IPS-20b (cell line): ENCODE measurements around the gene TEX51.
A peak's percentile ranks its signal among the peaks of the same experiment; 100 is the strongest.

Experiments
- H3K27ac ChIP-seq: one replicate; pipeline ENCODE4 v1.5.1; 2013; ENCODE audit warnings: low read length
- H3K27me3 ChIP-seq: 2 replicates; pipeline ENCODE4 v1.6.1; 2013; ENCODE audit warnings: mild to moderate bottlenecking, low read length, inconsistent platforms; ENCODE audit not compliant: insufficient read depth
- H3K36me3 ChIP-seq: 2 replicates; pipeline ENCODE4 v1.6.1; 2013; ENCODE audit warnings: low read depth, mild to moderate bottlenecking, inconsistent platforms, low read length, moderate library complexity; ENCODE audit not compliant: insufficient read depth
- H3K4me1 ChIP-seq: 2 replicates; pipeline ENCODE4 v1.6.1; 2013; ENCODE audit warnings: mild to moderate bottlenecking, control low read depth, inconsistent platforms, low read length, moderate library complexity; ENCODE audit not compliant: insufficient read depth
- H3K4me3 ChIP-seq: 2 replicates; pipeline ENCODE4 v1.5.1; 2013; ENCODE audit warnings: mild to moderate bottlenecking, low read length, inconsistent platforms
- H3K9ac ChIP-seq: 2 replicates; pipeline ENCODE4 v1.6.1; 2013; ENCODE audit warnings: low read depth, mild to moderate bottlenecking, inconsistent platforms, low read length, moderate library complexity
- H3K9me3 ChIP-seq: 2 replicates; pipeline ENCODE4 v1.6.1; 2013; ENCODE audit warnings: mild to moderate bottlenecking, low read depth, low read length, inconsistent platforms; ENCODE audit not compliant: insufficient read depth

TEX51 gene

GRCh38 chr2:126921066-126921465 lies 22.4 kb downstream of the TEX51 start:
- Histone ChIP-seq H3K4me3 (no peak overlapping the region), H3K27me3 (no peaks in the 10 kb centered on the region), H3K36me3 (no peaks in the 10 kb centered on the region), H3K4me1 (no peaks in the 10 kb centered on the region), H3K27ac (no peak overlapping the region), H3K9ac (no peak overlapping the region), H3K9me3 (0 out of 2 replicates have a peak, but pooled peaks cover 1% of the 10 kb centered on the region)

GRCh38 chr2:126930970-126931590 lies 32.4 kb downstream of the TEX51 start:
- no peaks in the 10 kb centered on the region for H3K36me3 ChIP-seq
- no peak overlapping the region for H3K27ac ChIP-seq
- H3K4me1 ChIP-seq = no peaks in the 10 kb centered on the region
- H3K27me3 ChIP-seq = peaks cover 14% of the 10 kb centered on the region
- no peak overlapping the region for H3K4me3 ChIP-seq
- H3K9ac ChIP-seq = no peak overlapping the region
- H3K9me3 ChIP-seq = peaks cover 2% of the 10 kb centered on the region; the same call in 1 of the 2 replicates

GRCh38 chr2:126932529-126932928 lies 33.8 kb downstream of the TEX51 start:
- no peak overlapping the region for H3K4me3 ChIP-seq
- no peaks in the 10 kb centered on the region for H3K4me1 ChIP-seq
- H3K27me3 ChIP-seq = peaks cover 28% of the 10 kb centered on the region
- H3K36me3 ChIP-seq = no peaks in the 10 kb centered on the region
- H3K27ac ChIP-seq = no peak overlapping the region
- no peak overlapping the region for H3K9ac ChIP-seq
- no peaks in the 10 kb centered on the region; the same call in 1 of the 2 replicates for H3K9me3 ChIP-seq

- Histone ChIP-seq H3K36me3 (no peaks in the 10 kb centered on the region), H3K4me1 (no peaks in the 10 kb centered on the region), H3K27me3 (peaks cover 34% of the 10 kb centered on the region), H3K9ac (no peak overlapping the region), H3K9me3 (no peaks in the 10 kb centered on the region), H3K27ac (no peak overlapping the region), H3K4me3 (no peak overlapping the region)
These were observed 34.4 kb downstream of the TEX51 start for GRCh38 chr2:126932966-126933710.

GRCh38 chr2:126933711-126934091 lies 35.0 kb downstream of the TEX51 start:
- Histone ChIP-seq H3K9ac (no peak overlapping the region), H3K27ac (no peak overlapping the region), H3K4me3 (no peak overlapping the region), H3K9me3 (no peaks in the 10 kb centered on the region), H3K4me1 (no peaks in the 10 kb centered on the region), H3K27me3 (peaks cover 40% of the 10 kb centered on the region), H3K36me3 (no peaks in the 10 kb centered on the region)

- peaks cover under 1% of the 10 kb centered on the region for H3K9me3 ChIP-seq
- H3K36me3 ChIP-seq = no peaks in the 10 kb centered on the region
- H3K4me3 ChIP-seq = no peak overlapping the region
- H3K4me1 ChIP-seq = no peaks in the 10 kb centered on the region
- no peak overlapping the region for H3K27ac ChIP-seq
- peaks cover 51% of the 10 kb centered on the region for H3K27me3 ChIP-seq
- no peak overlapping the region for H3K9ac ChIP-seq
These were observed 36.1 kb downstream of the TEX51 start for GRCh38 chr2:126934809-126935208.

- no peak overlapping the region for H3K27ac ChIP-seq
- H3K36me3 ChIP-seq = no peaks in the 10 kb centered on the region
- no peak overlapping the region for H3K4me3 ChIP-seq
- H3K9me3 ChIP-seq = peaks cover 6% of the 10 kb centered on the region
- H3K4me1 ChIP-seq = no peaks in the 10 kb centered on the region
- H3K27me3 ChIP-seq = peaks cover 61% of the 10 kb centered on the region
- no peak overlapping the region for H3K9ac ChIP-seq
These were observed 37.1 kb downstream of the TEX51 start for GRCh38 chr2:126935774-126936173.

- H3K4me3 ChIP-seq = no peak overlapping the region
- no peaks in the 10 kb centered on the region for H3K36me3 ChIP-seq
- H3K9ac ChIP-seq = no peak overlapping the region
- peaks cover 6% of the 10 kb centered on the region for H3K9me3 ChIP-seq
- H3K27ac ChIP-seq = no peak overlapping the region
- no peaks in the 10 kb centered on the region for H3K4me1 ChIP-seq
- H3K27me3 ChIP-seq = peaks cover 66% of the 10 kb centered on the region
These were observed 37.6 kb downstream of the TEX51 start for GRCh38 chr2:126936219-126936723.

GRCh38 chr2:126940331-126940730 lies 41.6 kb downstream of the TEX51 start:
- H3K9ac ChIP-seq = no peak overlapping the region
- H3K27me3 ChIP-seq = peaks cover 93% of the 10 kb centered on the region
- no peak overlapping the region for H3K4me3 ChIP-seq
- peaks cover 31% of the 10 kb centered on the region for H3K9me3 ChIP-seq
- no peak overlapping the region for H3K27ac ChIP-seq
- peaks cover 5% of the 10 kb centered on the region; the same call in 1 of the 2 replicates for H3K4me1 ChIP-seq
- no peaks in the 10 kb centered on the region for H3K36me3 ChIP-seq

GRCh38 chr2:126942427-126943203 lies 43.9 kb downstream of the TEX51 start:
- no peaks in the 10 kb centered on the region for H3K36me3 ChIP-seq
- H3K4me3 ChIP-seq = 0 out of 2 replicates have a peak overlapping the region, but pooled peaks have one; percentile 4
- no peak overlapping the region for H3K27ac ChIP-seq
- H3K9ac ChIP-seq = no peak overlapping the region
- peaks cover 8% of the 10 kb centered on the region; the same call in 1 of the 2 replicates for H3K4me1 ChIP-seq
- H3K27me3 ChIP-seq = peaks cover 93% of the 10 kb centered on the region
- H3K9me3 ChIP-seq = peaks cover 31% of the 10 kb centered on the region

- Histone ChIP-seq H3K9ac (no peak overlapping the region), H3K27ac (no peak overlapping the region), H3K27me3 (peaks cover 93% of the 10 kb centered on the region), H3K4me1 (peaks cover 11% of the 10 kb centered on the region; the same call in 1 of the 2 replicates), H3K9me3 (peaks cover 31% of the 10 kb centered on the region), H3K4me3 (0 out of 2 replicates have a peak overlapping the region, but pooled peaks have one; percentile 16), H3K36me3 (no peaks in the 10 kb centered on the region)
These were observed 45.1 kb downstream of the TEX51 start for GRCh38 chr2:126943612-126944348.
